SK-N-MC (cell line): ENCODE results near the gene NOXA1.

Source experiments
- EZH2 ChIP-seq: fragments of 200-600 bp; sonication (generic); IDR thresholded peaks from one replicate; pipeline ENCODE4 v1.6.1; 2017; ENCODE audit warnings: antibody characterized with exemption
- POLR2AphosphoS5 ChIP-seq: IDR thresholded peaks from 2 replicates; pipeline ENCODE4 v1.6.1; 2012; ENCODE audit warnings: mild to moderate bottlenecking, low read depth, low read length, borderline replicate concordance

GRCh38 chr9:137439158-137439714 is 16.0 kb downstream of the NOXA1 start:
- no peak for TF ChIP-seq POLR2AphosphoS5
- TF ChIP-seq EZH2 = no peak
